OCI-LY7 (cell line): ENCODE measurements around the gene IFIT1B. TPM values are rescaled to one million over a fixed set of nuclear protein-coding genes. Genes with fewer than 3 reads are reported as not detected.
"Not testable (repeated sequence)": the region's sequence is repeated elsewhere in the genome, so short reads cannot be mapped to it uniquely, and the experiment has no call there.

Source experiments
- BruUV-seq: library from RNA; stranded (reverse); fragments of 400-500 nt; replicated peaks from 2 replicates; lab custom pipeline; 2021; lab: Mats Ljungman, UMichigan
- CTCF ChIA-PET: fragments of 300-600 bp; sonication (Branson Sonifier 250); formaldehyde crosslinking; loops from one replicate; lab custom pipeline; 2022; ENCODE audit warnings: antibody characterized with exemption; ENCODE audit not compliant: unreplicated experiment; lab: Charles Lee
- POLR2A ChIA-PET: fragments of 300-600 bp; sonication (Branson Sonifier 250); formaldehyde crosslinking; loops from one replicate; lab custom pipeline; 2022; ENCODE audit warnings: antibody characterized with exemption; lab: Charles Lee
- DNase-seq: peaks from one replicate; pipeline ENCODE4 v3.0.0-alpha.2; 2015; ENCODE audit warnings: low spot score
- H2AFZ ChIP-seq: fragments of 200-600 bp; sonication (generic), shearing (Covaris generic); 2 replicates; pipeline ENCODE4 v1.6.1; 2014; ENCODE audit warnings: mild to moderate bottlenecking, antibody characterized with exemption, low read length, moderate library complexity
- H3K27ac ChIP-seq: fragments of 200-600 bp; sonication (generic); 2 replicates; pipeline ENCODE4 v1.5.1; 2014; ENCODE audit warnings: mixed run types, low read depth, mild to moderate bottlenecking, moderate library complexity, low read length, inconsistent platforms; ENCODE audit not compliant: poor library complexity, severe bottlenecking
- H3K36me3 ChIP-seq: fragments of 200-600 bp; sonication (generic); 2 replicates; pipeline ENCODE4 v1.6.1; 2014; ENCODE audit warnings: mild to moderate bottlenecking, antibody characterized with exemption, low read length, moderate library complexity, mixed read lengths; ENCODE audit not compliant: insufficient read depth
- H3K4me1 ChIP-seq: fragments of 200-600 bp; sonication (generic); 2 replicates; pipeline ENCODE4 v1.5.1; 2014; ENCODE audit warnings: mild to moderate bottlenecking, low read length; ENCODE audit not compliant: insufficient read depth, poor library complexity, severe bottlenecking
- H3K4me2 ChIP-seq: fragments of 200-600 bp; sonication (generic); 2 replicates; pipeline ENCODE4 v1.6.1; 2014; ENCODE audit warnings: mild to moderate bottlenecking, low read length
- H3K4me3 ChIP-seq: fragments of 200-600 bp; sonication (generic); 2 replicates; pipeline ENCODE4 v1.5.1; 2014; ENCODE audit warnings: mild to moderate bottlenecking, low read depth, low read length; ENCODE audit not compliant: poor library complexity, severe bottlenecking
- H3K79me2 ChIP-seq: fragments of 200-600 bp; sonication (generic); 2 replicates; pipeline ENCODE4 v1.6.1; 2016; ENCODE audit warnings: low read depth, mild to moderate bottlenecking, low read length, moderate library complexity, mixed read lengths; ENCODE audit not compliant: insufficient read depth
- H3K9me2 ChIP-seq: fragments of 200-600 bp; sonication (generic); 2 replicates; pipeline ENCODE4 v1.6.1; 2016; ENCODE audit warnings: mild to moderate bottlenecking, low read length, mixed read lengths; ENCODE audit not compliant: insufficient read depth
- H3K9me3 ChIP-seq: fragments of 200-600 bp; sonication (generic); 2 replicates; pipeline ENCODE4 v1.6.1; 2014; ENCODE audit warnings: mild to moderate bottlenecking, mixed run types, low read length, mixed read lengths
- H4K20me1 ChIP-seq: fragments of 200-600 bp; sonication (generic); 2 replicates; pipeline ENCODE4 v1.6.1; 2014; ENCODE audit warnings: mild to moderate bottlenecking, antibody characterized with exemption, low read length, moderate library complexity, mixed read lengths; ENCODE audit not compliant: insufficient read depth
- EZH2phosphoT487 ChIP-seq: fragments of 200-600 bp; sonication (generic); IDR thresholded peaks from 2 replicates; pipeline ENCODE4 v1.6.1; 2018; ENCODE audit warnings: low read depth, borderline replicate concordance, mild to moderate bottlenecking, mixed run types, antibody characterized with exemption, low read length, moderate library complexity, mixed read lengths
- intact Hi-C: fragments of 100-400 bp; cut with micrococcal nuclease; formaldehyde crosslinking; loops from one replicate; pipeline ENCODE4 v1.10.0; 2022; ENCODE audit not compliant: unreplicated experiment
- total RNA-seq, 2 experiments: library from RNA; depleted of rRNA in 1 of 2; stranded (reverse); fragments of >200 nt in 1 of 2; shearing (Covaris generic) in 1 of 2; gene quantifications; 2 replicates each; pipeline ENCODE4 v1.2.3, GENCODE V29; 2014 to 2022
- TF ChIP-seq, protein P1 (sequence below): fragments of 200-600 bp; sonication (generic); conservative IDR thresholded peaks from 2 replicates; pipeline ENCODE4 v1.5.1; 2014; ENCODE audit warnings: mild to moderate bottlenecking, antibody characterized with exemption, low read length, moderate library complexity, mixed read lengths

IFIT1B gene
- total RNA-seq, 2 experiments from 2014 or later: not detected

DNA sequence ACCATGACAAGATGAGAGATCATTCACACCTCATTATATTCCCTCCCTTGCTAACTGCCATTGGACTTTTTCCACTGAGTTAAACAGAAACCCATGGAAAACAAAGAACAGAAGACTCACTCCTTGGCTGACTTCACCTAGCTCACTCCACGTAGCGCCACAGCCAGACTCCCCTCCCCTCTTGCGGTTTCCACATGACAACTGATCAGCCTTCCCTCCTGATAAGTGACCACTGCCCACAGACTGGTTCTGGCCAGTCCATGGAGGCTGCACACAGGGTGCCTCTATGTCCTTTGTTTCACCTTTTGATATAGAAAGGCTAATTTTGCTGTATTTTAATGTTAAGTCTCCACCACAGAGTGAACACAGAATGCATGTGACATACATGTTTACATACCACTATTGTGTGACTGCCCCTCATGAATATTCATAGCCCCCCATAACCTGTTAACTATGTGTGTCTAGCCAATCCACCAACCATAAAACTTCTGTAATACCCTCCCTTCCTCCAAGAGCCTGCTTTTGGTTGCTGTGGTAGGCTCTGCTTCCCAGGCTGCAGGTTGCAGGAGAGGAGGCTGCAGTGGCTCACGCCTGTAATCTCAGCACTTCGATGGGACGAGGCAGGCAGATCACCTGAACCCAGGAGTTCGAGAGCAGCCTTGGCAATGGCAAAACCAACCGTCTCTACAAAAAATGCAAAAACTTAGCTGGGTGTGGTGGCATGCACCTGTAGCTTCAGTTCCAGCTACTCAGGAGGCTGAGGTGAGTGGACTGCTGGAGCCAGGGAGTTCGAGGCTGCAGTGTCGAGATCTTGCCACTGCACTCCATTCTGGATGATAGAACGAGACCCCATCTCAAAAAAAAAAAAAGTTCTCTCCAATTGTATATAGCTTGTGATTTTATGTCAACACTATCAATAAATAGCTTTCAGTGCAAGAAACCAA is 26.5 kb downstream of the IFIT1B start:
- H3K27ac ChIP-seq: no peak overlapping the region
- H3K79me2 ChIP-seq: no peaks in the 10 kb centered on the region
- H4K20me1 ChIP-seq: no peaks in the 10 kb centered on the region
- ChIA-PET POLR2A (no interaction called here), CTCF (no interaction called here)
- no peak for DNase-seq
- BruUV-seq: no TSS peak
- no peaks in the 10 kb centered on the region for H3K4me1 ChIP-seq
- no peaks in the 10 kb centered on the region for H3K9me3 ChIP-seq
- H3K4me3 ChIP-seq: no peak overlapping the region
- no peaks in the 10 kb centered on the region for H3K36me3 ChIP-seq
- intact Hi-C loops: no loop called here
- no peaks in the 10 kb centered on the region for H3K9me2 ChIP-seq
- TF ChIP-seq, protein P1, sequence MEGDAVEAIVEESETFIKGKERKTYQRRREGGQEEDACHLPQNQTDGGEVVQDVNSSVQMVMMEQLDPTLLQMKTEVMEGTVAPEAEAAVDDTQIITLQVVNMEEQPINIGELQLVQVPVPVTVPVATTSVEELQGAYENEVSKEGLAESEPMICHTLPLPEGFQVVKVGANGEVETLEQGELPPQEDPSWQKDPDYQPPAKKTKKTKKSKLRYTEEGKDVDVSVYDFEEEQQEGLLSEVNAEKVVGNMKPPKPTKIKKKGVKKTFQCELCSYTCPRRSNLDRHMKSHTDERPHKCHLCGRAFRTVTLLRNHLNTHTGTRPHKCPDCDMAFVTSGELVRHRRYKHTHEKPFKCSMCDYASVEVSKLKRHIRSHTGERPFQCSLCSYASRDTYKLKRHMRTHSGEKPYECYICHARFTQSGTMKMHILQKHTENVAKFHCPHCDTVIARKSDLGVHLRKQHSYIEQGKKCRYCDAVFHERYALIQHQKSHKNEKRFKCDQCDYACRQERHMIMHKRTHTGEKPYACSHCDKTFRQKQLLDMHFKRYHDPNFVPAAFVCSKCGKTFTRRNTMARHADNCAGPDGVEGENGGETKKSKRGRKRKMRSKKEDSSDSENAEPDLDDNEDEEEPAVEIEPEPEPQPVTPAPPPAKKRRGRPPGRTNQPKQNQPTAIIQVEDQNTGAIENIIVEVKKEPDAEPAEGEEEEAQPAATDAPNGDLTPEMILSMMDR: no peak
- no peak for TF ChIP-seq EZH2phosphoT487
- H3K4me2 ChIP-seq: no peak overlapping the region
- no peak overlapping the region for H2AFZ ChIP-seq

DNA sequence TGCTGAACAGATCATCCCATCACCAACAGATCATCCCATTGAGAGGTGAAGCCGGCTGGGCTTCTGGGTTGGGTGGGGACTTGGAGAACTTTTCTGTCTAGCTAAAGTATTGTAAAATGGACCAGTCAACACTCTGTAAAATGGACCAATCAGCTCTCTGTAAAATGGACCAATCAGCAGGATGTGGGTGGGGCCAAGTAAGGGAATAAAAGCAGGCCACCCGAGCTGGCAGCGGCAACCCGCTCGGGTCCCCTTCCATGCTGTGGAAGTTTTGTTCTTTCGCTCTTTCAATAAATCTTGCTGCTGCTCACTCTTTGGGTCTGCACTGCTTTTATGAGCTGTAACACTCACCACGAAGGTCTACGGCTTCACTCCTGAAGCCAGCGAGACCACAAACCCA is 28.3 kb downstream of the IFIT1B start:
- H3K36me3 ChIP-seq, H3K4me3 ChIP-seq, H3K9me2 ChIP-seq, CTCF ChIA-PET, H3K79me2 ChIP-seq, H3K4me2 ChIP-seq, H2AFZ ChIP-seq, DNase-seq, BruUV-seq, POLR2A ChIA-PET, H3K4me1 ChIP-seq, H4K20me1 ChIP-seq, H3K9me3 ChIP-seq, intact Hi-C loops, H3K27ac ChIP-seq: not testable (repeated sequence)

DNA sequence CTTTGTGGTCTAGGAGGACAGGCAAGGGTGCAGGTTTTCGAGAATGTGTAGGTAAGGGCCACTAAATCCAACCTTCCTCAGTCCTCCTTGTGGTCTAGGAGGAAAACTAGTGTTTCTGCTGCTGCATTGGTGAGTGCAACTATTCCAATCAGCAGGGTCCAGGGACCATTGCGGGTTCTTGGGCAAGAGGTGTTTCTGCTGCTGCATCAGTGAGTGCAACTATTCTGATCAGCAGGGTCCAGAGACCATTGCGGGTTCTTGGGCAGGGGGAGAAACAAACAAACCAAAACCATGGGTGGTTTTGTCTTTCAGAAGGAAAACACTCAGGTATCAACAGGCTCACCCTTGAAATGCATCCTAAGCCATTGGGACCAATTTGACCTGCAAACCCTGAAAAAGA is 29.9 kb downstream of the IFIT1B start:
- H3K9me3 ChIP-seq, H2AFZ ChIP-seq, H4K20me1 ChIP-seq, H3K36me3 ChIP-seq, H3K27ac ChIP-seq, H3K4me1 ChIP-seq, DNase-seq, H3K4me2 ChIP-seq, H3K79me2 ChIP-seq, intact Hi-C loops, H3K9me2 ChIP-seq, H3K4me3 ChIP-seq, BruUV-seq: not testable (repeated sequence)
- CTCF ChIA-PET: interaction anchor here (0.6 kb wide), 1 partner anchor 735 kb away, joined by 3 read pairs; no protein-coding TSS in a partner anchor
- POLR2A ChIA-PET: interaction anchor here (0.6 to 0.8 kb wide), 2 partner anchors 21 to 1227 kb away, joined by 3 to 4 read pairs; no protein-coding TSS in a partner anchor

DNA sequence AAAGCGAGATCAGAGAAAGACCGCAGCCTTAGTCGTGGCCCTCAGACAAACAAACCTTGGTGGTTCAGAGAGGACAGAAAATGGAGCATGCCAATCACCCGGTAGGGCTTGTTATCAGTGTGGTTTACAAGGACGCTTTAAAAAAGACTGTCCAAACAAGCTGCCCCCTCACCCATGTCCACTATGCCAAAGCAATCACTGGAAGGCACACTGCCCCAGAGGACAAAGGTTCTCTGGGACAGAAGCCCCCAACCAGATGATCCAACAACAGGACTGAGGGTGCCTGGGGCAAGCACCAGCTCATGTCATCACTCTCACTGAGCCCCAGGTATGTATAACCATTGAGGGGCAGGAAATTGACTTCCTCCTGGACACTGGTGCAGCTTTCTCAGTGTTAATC is 31.4 kb downstream of the IFIT1B start:
- H3K79me2 ChIP-seq, H3K36me3 ChIP-seq, CTCF ChIA-PET, H4K20me1 ChIP-seq, H3K27ac ChIP-seq, H3K9me2 ChIP-seq, H2AFZ ChIP-seq, intact Hi-C loops, H3K9me3 ChIP-seq, H3K4me2 ChIP-seq, BruUV-seq, DNase-seq, H3K4me3 ChIP-seq, H3K4me1 ChIP-seq: not testable (repeated sequence)
- POLR2A ChIA-PET: interaction anchor here (0.7 kb wide), 1 partner anchor 10 kb away, joined by 4 read pairs; no protein-coding TSS in a partner anchor

DNA sequence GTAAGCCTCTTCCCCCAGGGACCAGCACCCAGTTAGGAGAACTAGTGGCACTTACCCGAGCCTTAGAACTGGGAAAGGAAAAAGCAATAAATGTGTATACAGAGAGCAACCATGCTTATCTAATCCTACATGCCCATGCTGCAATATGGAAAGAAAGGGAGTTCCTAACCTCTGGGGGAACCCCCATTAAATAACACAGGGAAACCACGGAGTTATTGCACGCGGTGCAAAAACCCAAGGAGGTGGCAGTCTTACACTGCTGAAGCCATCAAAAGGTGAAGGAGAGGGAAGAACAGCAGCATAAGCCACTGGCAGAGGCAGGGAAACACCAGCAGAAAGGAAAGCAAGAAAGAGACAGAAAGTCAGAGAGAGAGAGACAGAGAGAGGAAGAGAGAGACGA is 32.7 kb downstream of the IFIT1B start:
- POLR2A ChIA-PET, H3K9me2 ChIP-seq, BruUV-seq, H2AFZ ChIP-seq, CTCF ChIA-PET, DNase-seq, H3K4me3 ChIP-seq, H3K79me2 ChIP-seq, H3K4me2 ChIP-seq, H3K9me3 ChIP-seq, H3K4me1 ChIP-seq, H3K36me3 ChIP-seq, H3K27ac ChIP-seq, H4K20me1 ChIP-seq: not testable (repeated sequence)
- intact Hi-C loops: loop anchor here (5.0 kb wide), 1 partner anchor 153 kb away; no protein-coding TSS in a partner anchor
